OCI-LY1 (cell line): ENCODE results near the gene ADPGK.
"Not testable (repeated sequence)": the region's sequence is repeated elsewhere in the genome, so short reads cannot be mapped to it uniquely, and the experiment has no call there.

Experiments
- H2AFZ ChIP-seq: fragments of 200-600 bp; sonication (generic), shearing (Covaris generic); 2 replicates; pipeline ENCODE4 v1.6.0; 2014; ENCODE audit warnings: antibody characterized with exemption, mild to moderate bottlenecking, low read length
- H3F3A ChIP-seq: fragments of 200-600 bp; sonication (generic), shearing (Covaris generic); 2 replicates; pipeline ENCODE4 v1.6.0; 2014; ENCODE audit warnings: mild to moderate bottlenecking, antibody characterized with exemption, low read length, moderate library complexity; ENCODE audit not compliant: insufficient read depth
- H3K27ac ChIP-seq: fragments of 200-600 bp; sonication (generic); 2 replicates; pipeline ENCODE4 v1.5.1; 2014; ENCODE audit warnings: low read length, mixed run types, mild to moderate bottlenecking, low read depth; ENCODE audit not compliant: poor library complexity, severe bottlenecking
- H3K27me3 ChIP-seq: fragments of 200-600 bp; sonication (generic); 2 replicates; pipeline ENCODE4 v1.6.0; 2014; ENCODE audit warnings: antibody characterized with exemption, mild to moderate bottlenecking, low read length, moderate library complexity; ENCODE audit not compliant: insufficient read depth
- H3K36me3 ChIP-seq: fragments of 200-600 bp; sonication (generic); 2 replicates; pipeline ENCODE4 v1.6.1; 2014; ENCODE audit warnings: mild to moderate bottlenecking, antibody characterized with exemption, low read length, moderate library complexity, mixed read lengths; ENCODE audit not compliant: insufficient read depth
- H3K4me1 ChIP-seq: fragments of 200-600 bp; sonication (generic); 2 replicates; pipeline ENCODE4 v1.5.1; 2014; ENCODE audit warnings: mild to moderate bottlenecking, low read length, moderate library complexity; ENCODE audit not compliant: insufficient read depth, severe bottlenecking
- H3K4me2 ChIP-seq: fragments of 200-600 bp; sonication (generic), shearing (Covaris generic); 2 replicates; pipeline ENCODE4 v1.6.1; 2014; ENCODE audit warnings: low read length
- H3K4me3 ChIP-seq: fragments of 200-600 bp; sonication (generic); 2 replicates; pipeline ENCODE4 v1.5.1; 2014; ENCODE audit warnings: low read length, low read depth, mild to moderate bottlenecking, mixed read lengths; ENCODE audit not compliant: poor library complexity, severe bottlenecking
- H3K79me2 ChIP-seq: fragments of 200-600 bp; shearing (Covaris generic); 2 replicates; pipeline ENCODE4 v1.6.1; 2016; ENCODE audit warnings: mixed run types, low read length, mixed read lengths; ENCODE audit not compliant: insufficient read depth
- H3K9ac ChIP-seq: fragments of 200-600 bp; sonication (generic), shearing (Covaris generic); 2 replicates; pipeline ENCODE4 v1.6.1; 2014; ENCODE audit warnings: mild to moderate bottlenecking, low read length, mixed read lengths
- H3K9me2 ChIP-seq: fragments of 200-600 bp; sonication (generic), shearing (Covaris generic); 2 replicates; pipeline ENCODE4 v1.6.1; 2014; ENCODE audit warnings: low read depth, mild to moderate bottlenecking, low read length, mixed read lengths
- H3K9me3 ChIP-seq: fragments of 200-600 bp; shearing (Covaris generic); 2 replicates; pipeline ENCODE4 v1.6.1; 2014; ENCODE audit warnings: low read length, mixed read lengths
- H4K20me1 ChIP-seq: fragments of 200-600 bp; sonication (generic), shearing (Covaris generic); 2 replicates; pipeline ENCODE4 v1.6.0; 2016; ENCODE audit warnings: mild to moderate bottlenecking, low read length; ENCODE audit not compliant: insufficient read depth
- CTCF ChIP-seq: fragments of 200-600 bp; sonication (generic), shearing (Covaris generic); IDR thresholded peaks from 2 replicates; pipeline ENCODE4 v1.5.1; 2017; ENCODE audit warnings: mild to moderate bottlenecking, antibody characterized with exemption, low read length, moderate library complexity, mixed read lengths
- EZH2 ChIP-seq: fragments of 200-600 bp; sonication (generic), shearing (Covaris generic); IDR thresholded peaks from 2 replicates; pipeline ENCODE4 v1.8.0; 2017; ENCODE audit warnings: borderline replicate concordance, mixed run types, mild to moderate bottlenecking, antibody characterized with exemption, low read length, moderate library complexity, mixed read lengths

ADPGK gene

GRCh38 chr15:72727154-72727553 is 56.4 kb downstream of the ADPGK start:
- no peak overlapping the region for H3K27ac ChIP-seq
- TF ChIP-seq CTCF (no peak), EZH2 (no peak)
- no peak overlapping the region for H3K9ac ChIP-seq
- H3K4me2 ChIP-seq = no peak overlapping the region
- H3F3A ChIP-seq = no peaks in the 10 kb centered on the region
- H2AFZ ChIP-seq = no peak overlapping the region
- H3K79me2 ChIP-seq = no peaks in the 10 kb centered on the region
- H3K4me1 ChIP-seq = no peaks in the 10 kb centered on the region
- H3K27me3 ChIP-seq = no peaks in the 10 kb centered on the region
- H3K4me3 ChIP-seq = no peak overlapping the region
- H3K9me2 ChIP-seq = no peaks in the 10 kb centered on the region
- no peaks in the 10 kb centered on the region for H3K9me3 ChIP-seq
- H4K20me1 ChIP-seq = no peaks in the 10 kb centered on the region
- peaks cover 26% of the 10 kb centered on the region; the same call in 1 of the 2 replicates for H3K36me3 ChIP-seq

- H3F3A ChIP-seq, H4K20me1 ChIP-seq, H3K27me3 ChIP-seq, H3K4me3 ChIP-seq, H2AFZ ChIP-seq, H3K9me2 ChIP-seq, H3K79me2 ChIP-seq, H3K9ac ChIP-seq, H3K27ac ChIP-seq, H3K9me3 ChIP-seq, H3K4me2 ChIP-seq, H3K4me1 ChIP-seq: not testable (repeated sequence)
- peaks cover 14% of the 10 kb centered on the region; the same call in 1 of the 2 replicates for H3K36me3 ChIP-seq
Observed at GRCh38 chr15:72725851-72726250, 57.7 kb downstream of the ADPGK start.

- no peaks in the 10 kb centered on the region for H4K20me1 ChIP-seq
- H3F3A ChIP-seq = no peaks in the 10 kb centered on the region
- peaks cover 14% of the 10 kb centered on the region; the same call in 1 of the 2 replicates for H3K36me3 ChIP-seq
- no peak overlapping the region for H3K9ac ChIP-seq
- H3K79me2 ChIP-seq = no peaks in the 10 kb centered on the region
- H3K9me2 ChIP-seq = no peaks in the 10 kb centered on the region
- no peaks in the 10 kb centered on the region for H3K9me3 ChIP-seq
- H3K27me3 ChIP-seq = no peaks in the 10 kb centered on the region
- H3K4me3 ChIP-seq = no peak overlapping the region
- no peaks in the 10 kb centered on the region for H3K4me1 ChIP-seq
- no peak overlapping the region for H2AFZ ChIP-seq
- H3K4me2 ChIP-seq = no peak overlapping the region
- TF ChIP-seq EZH2 (no peak), CTCF (no peak)
- H3K27ac ChIP-seq = no peak overlapping the region
Observed at GRCh38 chr15:72725446-72725845, 58.1 kb downstream of the ADPGK start.

GRCh38 chr15:72724028-72724427 is 59.5 kb downstream of the ADPGK start:
- H4K20me1 ChIP-seq = no peaks in the 10 kb centered on the region
- H3K79me2 ChIP-seq = no peaks in the 10 kb centered on the region
- H3K4me3 ChIP-seq = no peak overlapping the region
- no peak overlapping the region for H3K4me2 ChIP-seq
- H3K4me1 ChIP-seq = no peaks in the 10 kb centered on the region
- no peaks in the 10 kb centered on the region for H3K27me3 ChIP-seq
- H3K9me3 ChIP-seq = no peaks in the 10 kb centered on the region
- H2AFZ ChIP-seq = no peak overlapping the region
- peaks cover 14% of the 10 kb centered on the region; the same call in 1 of the 2 replicates for H3K36me3 ChIP-seq
- H3F3A ChIP-seq = no peaks in the 10 kb centered on the region
- no peak overlapping the region for H3K27ac ChIP-seq
- H3K9me2 ChIP-seq = no peaks in the 10 kb centered on the region
- no peak for TF ChIP-seq CTCF
- TF ChIP-seq EZH2 = no peak
- H3K9ac ChIP-seq = no peak overlapping the region
